ENCODE data around the gene HOXA13. TPM values are rescaled to one million over a fixed set of nuclear protein-coding genes. Genes with fewer than 3 reads are reported as not detected.

HOXA13 gene
- polyA plus RNA-seq, 1 donor from 2014 or later, result not detected

GRCh38 chr7:27208998-27209397, 9.1 kb upstream of the HOXA13 start:
- Histone ChIP-seq H3K27me3 (ENCODE audit: insufficient read depth, low read depth, low read length) (peaks cover 100% of the 10 kb centered on the region), H3K27ac (ENCODE audit: low read length) (no peak overlapping the region), H3F3A (ENCODE audit: insufficient read depth, low read length, poor library complexity, severe bottlenecking) (no peaks in the 10 kb centered on the region), H3K4me2 (ENCODE audit: low read length) (no peak overlapping the region), H3K9ac (ENCODE audit: low read length) (no peak overlapping the region), H2AFZ (ENCODE audit: low read depth, low read length) (no peak overlapping the region), H4K20me1 (ENCODE audit: insufficient read depth) (no peaks in the 10 kb centered on the region), H3K9me2 (ENCODE audit: insufficient read depth, low read length) (no peaks in the 10 kb centered on the region), H3K79me2 (replicated peaks; ENCODE audit: insufficient read depth, low read length) (no peaks in the 10 kb centered on the region), H3K9me3 (ENCODE audit: low read length) (no peaks in the 10 kb centered on the region), H3K4me3 (ENCODE audit: low read length) (no peak overlapping the region), H3K36me3 (ENCODE audit: insufficient read depth, low read length) (no peaks in the 10 kb centered on the region)
- TF ChIP-seq TAF1 (IDR thresholded peaks at IDR 0.05; ENCODE audit: low read depth) (no peak), REST (IDR thresholded peaks at IDR 0.05; ENCODE audit: borderline replicate concordance) (no peak), MXI1 (conservative IDR thresholded peaks at IDR 0.05; ENCODE audit: poor library complexity, severe bottlenecking) (no peak), SMC3 (conservative IDR thresholded peaks at IDR 0.05; ENCODE audit: poor library complexity) (no peak), EZH2 (IDR thresholded peaks at IDR 0.05; ENCODE audit: borderline replicate concordance, insufficient read depth, low read length, poor library complexity, severe bottlenecking) (no peak), CTCF (IDR thresholded peaks at IDR 0.05; ENCODE audit: poor library complexity, severe bottlenecking) (no peak), EP300 (conservative IDR thresholded peaks at IDR 0.05; ENCODE audit: poor library complexity, severe bottlenecking) (no peak), RAD21 (conservative IDR thresholded peaks at IDR 0.05) (no peak)

GRCh38 chr7:27207348-27207985, 7.6 kb upstream of the HOXA13 start:
- no peaks in the 10 kb centered on the region for H3K36me3 ChIP-seq (ENCODE audit: insufficient read depth, low read length)
- no peak overlapping the region for H3K4me2 ChIP-seq (ENCODE audit: low read length)
- peaks cover 100% of the 10 kb centered on the region for H3K27me3 ChIP-seq (ENCODE audit: insufficient read depth, low read depth, low read length)
- no peak overlapping the region for H3K27ac ChIP-seq (ENCODE audit: low read length)
- TF ChIP-seq EP300 (conservative IDR thresholded peaks at IDR 0.05; ENCODE audit: poor library complexity, severe bottlenecking) (no peak), RAD21 (conservative IDR thresholded peaks at IDR 0.05) (no peak)
- no peaks in the 10 kb centered on the region for H3K79me2 ChIP-seq (replicated peaks; ENCODE audit: insufficient read depth, low read length)
- no peaks in the 10 kb centered on the region for H3K9me3 ChIP-seq (ENCODE audit: low read length)
- H3K9me2 ChIP-seq (ENCODE audit: insufficient read depth, low read length), result no peaks in the 10 kb centered on the region
- no peak overlapping the region for H3K4me3 ChIP-seq (ENCODE audit: low read length)
- H2AFZ ChIP-seq (ENCODE audit: low read depth, low read length), result no peak overlapping the region
- no peak overlapping the region for H3K9ac ChIP-seq (ENCODE audit: low read length)
- no peaks in the 10 kb centered on the region for H3F3A ChIP-seq (ENCODE audit: insufficient read depth, low read length, poor library complexity, severe bottlenecking)
- H4K20me1 ChIP-seq (ENCODE audit: insufficient read depth), result no peaks in the 10 kb centered on the region

Data from neural cell (in vitro differentiated cells).